ENCODE results near the gene C6orf132.
"Not testable (repeated sequence)": the region's sequence is repeated elsewhere in the genome, so short reads cannot be mapped to it uniquely, and the experiment has no call there.

C6orf132 gene

DNA sequence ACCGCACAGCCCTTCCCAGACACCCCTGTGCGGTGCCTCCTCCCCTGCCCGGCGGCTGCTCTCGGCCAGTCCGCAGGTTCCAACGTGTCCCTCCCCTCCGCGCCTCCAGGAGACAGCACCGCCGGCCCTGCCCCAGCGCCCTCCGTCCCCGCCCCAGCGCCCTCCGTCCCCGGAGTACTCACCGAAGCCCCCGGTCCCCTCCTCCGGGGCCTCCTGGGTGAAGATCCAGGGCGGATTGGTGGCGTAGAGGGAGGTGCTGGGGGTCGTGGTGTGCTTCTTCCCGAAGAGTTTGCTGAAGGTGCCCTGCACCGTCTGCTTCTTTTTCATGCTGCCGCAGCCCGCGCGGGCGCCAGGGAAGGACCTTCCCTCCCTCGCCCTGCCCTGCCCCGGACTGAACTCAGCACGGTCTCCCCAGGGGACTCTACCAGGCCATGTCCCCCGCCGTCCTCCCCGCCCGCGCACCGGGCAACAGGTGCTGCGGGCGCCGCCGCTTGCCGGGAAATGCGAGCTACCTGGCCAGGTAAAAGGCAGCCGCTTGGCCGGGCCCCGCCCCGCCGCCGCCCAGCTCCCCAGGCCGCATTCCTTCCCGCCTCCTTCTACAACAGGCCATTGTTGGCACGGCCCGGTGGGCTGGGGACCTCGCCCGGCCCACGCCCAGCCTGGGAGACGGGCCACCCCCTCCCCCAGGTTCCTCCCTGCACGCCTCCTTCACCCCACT, at the start of gene C6orf132:
TSS of gene C6orf132 (minus strand) at position 503 of the 718 bp plus-strand sequence. CDS start at position 327, 176 bp downstream.
- DNase-seq = no peak

GRCh38 chr6:42190554-42191183, 48.2 kb upstream of the C6orf132 start:
- DNase-seq = no peak

GRCh38 chr6:42188406-42188805, 46.0 kb upstream of the C6orf132 start:
- no peak for DNase-seq

DNA sequence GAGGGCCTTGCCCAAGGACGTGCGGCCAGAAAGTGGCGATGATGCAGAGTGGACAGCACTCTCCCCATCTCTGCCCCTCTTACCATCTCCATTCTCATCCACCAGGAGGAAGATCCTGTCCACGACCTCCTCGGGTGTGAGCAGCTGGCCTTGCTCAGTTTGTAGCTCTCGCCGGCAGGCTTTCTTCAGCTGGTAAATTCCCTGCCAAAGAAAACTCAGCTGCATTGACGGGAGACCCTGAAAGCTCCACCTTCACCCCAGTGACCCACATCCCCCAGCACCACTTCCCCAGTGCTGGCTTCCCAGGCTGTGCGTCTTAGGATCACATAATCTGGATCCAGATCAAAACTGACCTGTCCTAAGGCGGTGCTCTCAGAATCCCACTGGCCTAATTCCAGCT, 43.2 kb upstream of the C6orf132 start:
- no peak for DNase-seq

GRCh38 chr6:42184475-42184874, 42.1 kb upstream of the C6orf132 start:
- DNase-seq = no peak

DNA sequence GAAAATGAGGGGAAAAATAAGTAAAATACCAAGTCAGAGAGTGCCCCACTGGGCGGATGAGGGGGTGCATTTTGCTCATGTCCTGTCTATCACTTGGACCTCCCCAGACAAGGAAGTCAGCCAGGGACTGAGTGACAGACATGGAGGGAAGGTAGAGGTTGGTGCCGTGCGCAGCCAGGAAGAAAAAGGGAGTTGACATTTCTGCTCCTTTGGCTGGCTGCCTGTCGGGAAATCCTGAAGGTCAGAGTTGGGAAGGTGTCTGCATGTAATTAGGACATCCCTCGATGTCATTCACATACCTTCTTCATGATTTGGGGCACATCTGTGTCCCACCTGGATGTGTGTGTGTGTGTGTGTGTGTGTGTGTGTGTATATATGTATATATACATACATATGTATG, 39.7 kb upstream of the C6orf132 start:
- no peak for DNase-seq

- DNase-seq = no peak
Measured at GRCh38 chr6:42179945-42180313, 37.5 kb upstream of the C6orf132 start.

DNA sequence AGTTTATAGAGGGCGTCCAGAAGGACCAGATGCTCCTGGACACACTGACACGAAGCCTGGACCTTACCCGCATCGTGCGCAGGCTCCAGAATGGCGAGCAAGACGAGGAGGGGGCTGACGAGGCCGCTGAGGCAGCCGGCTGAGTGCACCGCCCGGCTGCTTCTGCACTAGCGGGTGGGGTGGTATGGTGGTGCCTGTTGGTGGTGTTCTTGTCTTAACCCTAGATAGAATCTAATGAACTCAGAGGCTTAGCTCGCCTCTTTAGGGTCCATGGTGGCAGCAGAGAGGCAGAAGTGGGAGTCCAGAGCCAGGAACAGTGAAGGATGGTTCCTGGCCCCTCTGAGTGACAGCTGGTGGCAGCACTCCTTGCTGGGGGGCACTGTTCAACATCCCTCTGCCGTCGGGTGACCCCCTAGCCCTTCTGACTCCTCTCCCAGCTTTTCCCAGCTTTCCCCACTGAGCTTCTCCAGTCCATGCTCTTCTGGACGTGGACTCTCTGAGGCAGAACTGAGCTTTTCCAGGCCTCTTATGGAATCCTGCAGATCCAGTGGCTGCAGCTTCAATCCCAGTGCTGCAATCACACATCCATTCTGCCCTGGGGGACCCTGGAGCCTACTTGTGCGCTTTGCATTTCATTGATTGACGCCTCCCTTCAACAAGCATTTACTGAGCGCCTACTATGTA, 37.0 kb upstream of the C6orf132 start:
- no peak for DNase-seq

GRCh38 chr6:42177514-42178364, 35.3 kb upstream of the C6orf132 start:
- DNase-seq = peak in 2 of 58 donors; percentile 39 to 44

- no peak for DNase-seq
Measured at GRCh38 chr6:42176981-42177380, 34.6 kb upstream of the C6orf132 start.

- DNase-seq = no peak
Measured at GRCh38 chr6:42175860-42176259, 33.4 kb upstream of the C6orf132 start.

- DNase-seq = no peak
Measured at GRCh38 chr6:42173101-42173500, 30.7 kb upstream of the C6orf132 start, which contains the start of gene GUCA1A. GUCA1A (plus strand) TSS chr6:42173364; CDS start chr6:42173614, 250 bp downstream.

- DNase-seq = no peak
Measured at GRCh38 chr6:42171813-42172581, 29.6 kb upstream of the C6orf132 start.

- DNase-seq = not testable (repeated sequence)
Measured at GRCh38 chr6:42169780-42170179, 27.4 kb upstream of the C6orf132 start.

- no peak for DNase-seq
Measured at GRCh38 chr6:42168650-42169049, 26.2 kb upstream of the C6orf132 start.

DNA sequence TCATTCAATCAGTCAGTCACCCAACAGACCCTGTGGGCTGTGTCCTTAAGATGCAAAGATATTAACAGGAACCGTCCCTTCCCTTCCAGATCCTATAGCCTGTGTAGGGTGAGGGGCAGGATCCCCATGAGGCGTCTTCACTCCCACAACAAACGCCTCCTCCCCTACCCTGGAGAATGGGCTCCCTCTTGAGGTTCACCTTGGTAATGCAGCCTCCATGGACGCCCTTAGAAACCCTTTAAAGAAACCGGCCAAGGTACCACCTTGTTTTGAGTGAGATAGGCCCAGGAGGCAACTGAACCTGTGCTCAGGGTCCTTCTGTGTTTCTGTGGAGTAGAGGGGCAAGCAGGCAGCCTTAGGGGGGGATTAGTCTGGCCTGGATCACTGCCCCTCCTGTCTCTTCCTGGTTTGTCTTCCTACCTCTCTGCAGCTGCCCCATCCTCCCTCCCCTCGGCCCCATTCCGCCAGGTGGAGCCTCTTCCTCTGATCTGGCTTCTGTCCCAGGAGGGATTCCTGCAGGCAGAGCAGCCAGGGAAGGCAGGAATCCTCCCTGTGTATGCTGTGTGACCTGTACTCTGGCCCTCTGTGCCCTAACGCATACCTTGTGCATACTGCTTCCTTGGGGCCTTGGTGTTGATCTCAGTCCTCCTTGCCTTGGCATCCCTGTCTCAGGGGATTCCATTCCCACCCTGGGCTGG, 24.2 kb upstream of the C6orf132 start:
- DNase-seq = peak in 37 of 58 donors; percentile 3 to 61 (median 18)

- DNase-seq = no peak
Measured at GRCh38 chr6:42165016-42165415, 22.6 kb upstream of the C6orf132 start.

GRCh38 chr6:42163981-42164380, 21.6 kb upstream of the C6orf132 start:
- no peak for DNase-seq

GRCh38 chr6:42162812-42163211, 20.4 kb upstream of the C6orf132 start:
- DNase-seq = no peak

DNA sequence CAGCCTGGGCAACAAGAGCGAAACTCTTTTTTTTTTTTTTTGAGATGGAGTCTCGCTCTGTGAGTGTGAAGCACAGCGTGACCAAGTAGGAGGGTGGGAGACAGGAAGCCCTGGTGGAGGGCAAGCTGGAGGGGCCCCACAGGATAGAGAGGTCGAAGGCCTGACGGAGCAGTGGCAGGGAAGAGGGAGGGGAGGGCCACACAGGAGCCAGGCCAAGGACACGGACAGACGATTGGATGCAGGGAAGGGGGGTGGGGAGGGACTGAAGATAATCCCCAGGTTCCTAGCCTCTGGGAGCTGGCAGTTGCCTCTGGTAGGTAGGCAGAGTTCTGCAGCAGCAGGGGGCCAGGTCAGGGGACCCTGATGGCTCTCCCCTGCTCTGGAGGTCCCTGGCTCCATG, 20.0 kb upstream of the C6orf132 start:
- DNase-seq = no peak

Measured in anterior cingulate cortex (tissue), 58 donors.